K562 (cell line): ENCODE results near the gene MICOS13. TPM values are rescaled to one million over a fixed set of nuclear protein-coding genes. Genes with fewer than 3 reads are reported as not detected.
A peak's percentile ranks its signal among the peaks of the same experiment; 100 is the strongest.

ENCODE experiments used
- AFF4 ChIP-seq: sonication (generic); formaldehyde crosslinking; IDR thresholded peaks from 2 replicates; pipeline ENCODE4 v1.8.0; 2023; ENCODE audit warnings: mild to moderate bottlenecking, missing genetic modification reagents
- BACH1 ChIP-seq: fragments of 200-800 bp; sonication (Bioruptor generic); IDR thresholded peaks from 2 replicates; pipeline ENCODE4 v1.6.1; 2016; ENCODE audit warnings: missing genetic modification characterization, missing compliant biosample characterization
- CSDE1 ChIP-seq, 2 experiments: fragments of 450-650 bp; IDR thresholded peaks; 2 replicates each; pipeline ENCODE4 v1.6.1; 2016; ENCODE audit warnings: mild to moderate bottlenecking in 1 of 2
- DACH1 ChIP-seq: fragments of 450-650 bp; IDR thresholded peaks from 2 replicates; pipeline ENCODE4 v1.6.1; 2018; ENCODE audit not compliant: partially characterized antibody
- ESRRB ChIP-seq: fragments of 250-450 bp; sonication (Bioruptor Pico); IDR thresholded peaks from 2 replicates; pipeline ENCODE4 v1.5.0; 2020; ENCODE audit warnings: mild to moderate bottlenecking, moderate library complexity, borderline replicate concordance
- FOXJ3 ChIP-seq: sonication (generic); formaldehyde crosslinking; IDR thresholded peaks from 2 replicates; pipeline ENCODE4 v1.4.0; 2020; ENCODE audit warnings: mild to moderate bottlenecking, missing genetic modification reagents
- GATAD2B ChIP-seq: fragments of 450-650 bp; IDR thresholded peaks from 2 replicates; pipeline ENCODE4 v1.6.1; 2017; ENCODE audit warnings: mild to moderate bottlenecking, borderline replicate concordance
- HDGF ChIP-seq: fragments of 450-650 bp; IDR thresholded peaks from 2 replicates; pipeline ENCODE4 v1.6.1; 2016
- KLF10 ChIP-seq: fragments of 250-450 bp; sonication (Bioruptor Pico); IDR thresholded peaks from 2 replicates; pipeline ENCODE4 v1.6.1; 2021; ENCODE audit warnings: matching md5 sums
- MAFF ChIP-seq: IDR thresholded peaks from 2 replicates; pipeline ENCODE4 v1.6.1; 2012; ENCODE audit warnings: low read length, improper control_type of control experiment
- MTA3 ChIP-seq: fragments of 450-650 bp; formaldehyde crosslinking; IDR thresholded peaks from 2 replicates; pipeline ENCODE4 v1.6.1; 2017; ENCODE audit warnings: mild to moderate bottlenecking, borderline replicate concordance
- RBM34 ChIP-seq: fragments of 200-400 bp; formaldehyde crosslinking; IDR thresholded peaks from 2 replicates; pipeline ENCODE4 v1.6.1; 2018; ENCODE audit warnings: low read length, borderline replicate concordance; ENCODE audit not compliant: insufficient read depth
- SMAD3 ChIP-seq: fragments of 450-650 bp; formaldehyde crosslinking; conservative IDR thresholded peaks from 2 replicates; pipeline ENCODE4 v1.4.0; 2020; ENCODE audit warnings: mild to moderate bottlenecking
- TEAD2 ChIP-seq: fragments of 450-650 bp; IDR thresholded peaks from 2 replicates; pipeline ENCODE4 v1.6.1; 2016; ENCODE audit warnings: missing genetic modification characterization, control low read depth, missing compliant biosample characterization
- YBX1 ChIP-seq: fragments of 450-650 bp; IDR thresholded peaks from 2 replicates; pipeline ENCODE4 v1.7.1; 2016; ENCODE audit warnings: mild to moderate bottlenecking
- ZNF274 ChIP-seq: IDR thresholded peaks from 2 replicates; pipeline ENCODE4 v1.6.1; 2011; ENCODE audit warnings: low read depth, mild to moderate bottlenecking, low read length, moderate library complexity, borderline replicate concordance
- ZNF695 ChIP-seq: fragments of 450-650 bp; formaldehyde crosslinking; IDR thresholded peaks from 2 replicates; pipeline ENCODE4 v1.4.0; 2020; ENCODE audit warnings: mild to moderate bottlenecking, moderate library complexity
- polyA plus RNA-seq, 8 experiments: library from polyadenylated mRNA; depleted of rRNA in 4 of 8; stranded (reverse) in 5 of 8; unstranded in 3 of 8; fragments of >200 nt; fragmentation: Nextera tagmentation in 2 of 8; fragmentation: Illumina TruSeq in 1 of 8; extraction: Ambion mirVana in 2 of 8; extraction: Trizol in 1 of 8; gene quantifications; 2 replicates each; pipeline versions ENCODE4 v1.2.1 to v1.2.3, GENCODE V29; 2011 to 2014; ENCODE audit warnings: inconsistent platforms in 1 of 8, missing spikeins in 1 of 8
- total RNA-seq, 7 experiments: library from RNA; depleted of rRNA in 6 of 7; stranded (reverse); fragments of >200 nt in 6 of 7; fragmentation: Illumina TruSeq in 2 of 7; extraction: Trizol in 2 of 7; gene quantifications; 2 replicates each; pipeline versions ENCODE4 v1.2.1 to v1.2.3, GENCODE V29; 2011 to 2021; ENCODE audit warnings: low replicate concordance in 1 of 7
- TF ChIP-seq, protein P1 (sequence below): fragments of 450-650 bp; formaldehyde crosslinking; IDR thresholded peaks from 2 replicates; pipeline ENCODE4 v1.4.0; 2020; ENCODE audit warnings: mild to moderate bottlenecking, moderate library complexity
- TF ChIP-seq, protein P2 (sequence below): fragments of 250-450 bp; sonication (Bioruptor Pico); IDR thresholded peaks from 2 replicates; pipeline ENCODE4 v1.5.0; 2020; ENCODE audit warnings: mild to moderate bottlenecking
- TF ChIP-seq, protein P3 (sequence below): fragments of 150-350 bp; conservative IDR thresholded peaks from 2 replicates; pipeline ENCODE4 v1.6.1; 2014; ENCODE audit warnings: low read length

The MICOS13 gene
- total and polyA plus RNA-seq, 9 of the 15 experiments (the other 6 are each of a cell fraction or from before 2014, with no cell fraction given) = 15.5 to 220 (median 49.4) TPM

GRCh38 chr19:5690955-5691821, 10.9 kb upstream of the MICOS13 start (continued):
- TF ChIP-seq MTA3 (no peak; the same call in 1 of the 2 replicates), RBM34 (no peak), ESRRB (no peak), HDGF (no peak), AFF4 (CRISPR knock-in tag) (no peak; the same call in 1 of the 2 replicates), CSDE1 (IDR thresholded peaks at IDR 0.05) (no peak), SMAD3 (CRISPR knock-in tag) (no peak), KLF10 (CRISPR knock-in tag) (no peak), DACH1 (no peak), BACH1 (tag) (no peak), YBX1 (no peak), FOXJ3 (CRISPR knock-in tag) (no peak), ZNF695 (no peak; the same call in 1 of the 2 replicates), MAFF (no peak), GATAD2B (no peak), TEAD2 (tag) (no peak), ZNF274 (no peak)
- TF ChIP-seq, protein P1, sequence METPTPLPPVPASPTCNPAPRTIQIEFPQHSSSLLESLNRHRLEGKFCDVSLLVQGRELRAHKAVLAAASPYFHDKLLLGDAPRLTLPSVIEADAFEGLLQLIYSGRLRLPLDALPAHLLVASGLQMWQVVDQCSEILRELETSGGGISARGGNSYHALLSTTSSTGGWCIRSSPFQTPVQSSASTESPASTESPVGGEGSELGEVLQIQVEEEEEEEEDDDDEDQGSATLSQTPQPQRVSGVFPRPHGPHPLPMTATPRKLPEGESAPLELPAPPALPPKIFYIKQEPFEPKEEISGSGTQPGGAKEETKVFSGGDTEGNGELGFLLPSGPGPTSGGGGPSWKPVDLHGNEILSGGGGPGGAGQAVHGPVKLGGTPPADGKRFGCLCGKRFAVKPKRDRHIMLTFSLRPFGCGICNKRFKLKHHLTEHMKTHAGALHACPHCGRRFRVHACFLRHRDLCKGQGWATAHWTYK (CRISPR knock-in tag) = 0 out of 2 replicates have a peak, but pooled peaks have one; percentile 16
- TF ChIP-seq, protein P2, sequence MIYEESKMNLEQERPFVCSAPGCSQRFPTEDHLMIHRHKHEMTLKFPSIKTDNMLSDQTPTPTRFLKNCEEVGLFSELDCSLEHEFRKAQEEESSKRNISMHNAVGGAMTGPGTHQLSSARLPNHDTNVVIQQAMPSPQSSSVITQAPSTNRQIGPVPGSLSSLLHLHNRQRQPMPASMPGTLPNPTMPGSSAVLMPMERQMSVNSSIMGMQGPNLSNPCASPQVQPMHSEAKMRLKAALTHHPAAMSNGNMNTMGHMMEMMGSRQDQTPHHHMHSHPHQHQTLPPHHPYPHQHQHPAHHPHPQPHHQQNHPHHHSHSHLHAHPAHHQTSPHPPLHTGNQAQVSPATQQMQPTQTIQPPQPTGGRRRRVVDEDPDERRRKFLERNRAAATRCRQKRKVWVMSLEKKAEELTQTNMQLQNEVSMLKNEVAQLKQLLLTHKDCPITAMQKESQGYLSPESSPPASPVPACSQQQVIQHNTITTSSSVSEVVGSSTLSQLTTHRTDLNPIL (CRISPR knock-in tag) = no peak
- TF ChIP-seq, protein P3, sequence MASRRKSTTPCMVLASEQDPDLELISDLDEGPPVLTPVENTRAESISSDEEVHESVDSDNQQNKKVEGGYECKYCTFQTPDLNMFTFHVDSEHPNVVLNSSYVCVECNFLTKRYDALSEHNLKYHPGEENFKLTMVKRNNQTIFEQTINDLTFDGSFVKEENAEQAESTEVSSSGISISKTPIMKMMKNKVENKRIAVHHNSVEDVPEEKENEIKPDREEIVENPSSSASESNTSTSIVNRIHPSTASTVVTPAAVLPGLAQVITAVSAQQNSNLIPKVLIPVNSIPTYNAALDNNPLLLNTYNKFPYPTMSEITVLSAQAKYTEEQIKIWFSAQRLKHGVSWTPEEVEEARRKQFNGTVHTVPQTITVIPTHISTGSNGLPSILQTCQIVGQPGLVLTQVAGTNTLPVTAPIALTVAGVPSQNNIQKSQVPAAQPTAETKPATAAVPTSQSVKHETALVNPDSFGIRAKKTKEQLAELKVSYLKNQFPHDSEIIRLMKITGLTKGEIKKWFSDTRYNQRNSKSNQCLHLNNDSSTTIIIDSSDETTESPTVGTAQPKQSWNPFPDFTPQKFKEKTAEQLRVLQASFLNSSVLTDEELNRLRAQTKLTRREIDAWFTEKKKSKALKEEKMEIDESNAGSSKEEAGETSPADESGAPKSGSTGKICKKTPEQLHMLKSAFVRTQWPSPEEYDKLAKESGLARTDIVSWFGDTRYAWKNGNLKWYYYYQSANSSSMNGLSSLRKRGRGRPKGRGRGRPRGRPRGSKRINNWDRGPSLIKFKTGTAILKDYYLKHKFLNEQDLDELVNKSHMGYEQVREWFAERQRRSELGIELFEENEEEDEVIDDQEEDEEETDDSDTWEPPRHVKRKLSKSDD = no peak
